Measurements from ENCODE around the gene LDB2. TPM values are rescaled to one million over a fixed set of nuclear protein-coding genes. Genes with fewer than 3 reads are reported as not detected.

LDB2 gene
- total and polyA plus RNA-seq, 8 donors: 4.0 to 11.6 (median 5.9) TPM

GRCh38 chr4:16745009-16745635 lies 153.3 kb downstream of the LDB2 start:
- no peak overlapping the region for H3K27ac ChIP-seq
- FAIRE-seq: no peak
- H3K4me3 ChIP-seq: no peak overlapping the region
- intact Hi-C loops (cut with DNase I): no loop called here
- TF ChIP-seq CTCF (IDR thresholded peaks at IDR 0.05): no peak
- no peaks in the 10 kb centered on the region for H3K27me3 ChIP-seq
- 75 to 82% methylated on average over 7 of the region's 7 CpGs for WGBS, 2 donors
- DNase-seq: no peak
- peak in 3 of 4 donors; percentile 42 to 73 (median 64) for ATAC-seq
- H3K9me3 ChIP-seq: no peaks in the 10 kb centered on the region
- H3K4me1 ChIP-seq: no peaks in the 10 kb centered on the region
- no peaks in the 10 kb centered on the region for H3K36me3 ChIP-seq

GRCh38 chr4:16741287-16741686 lies 157.2 kb downstream of the LDB2 start:
- Histone ChIP-seq H3K27me3 (no peaks in the 10 kb centered on the region), H3K4me1 (no peaks in the 10 kb centered on the region), H3K4me3 (no peak overlapping the region), H3K36me3 (no peaks in the 10 kb centered on the region), H3K27ac (no peak overlapping the region), H3K9me3 (no peaks in the 10 kb centered on the region)
- WGBS, 2 donors: 31 to 36% methylated on average over 3 of the region's 3 CpGs
- no peak for FAIRE-seq
- no peak for DNase-seq
- TF ChIP-seq CTCF (IDR thresholded peaks at IDR 0.05): no peak
- intact Hi-C loops (cut with DNase I): no loop called here
- no peak for ATAC-seq

GRCh38 chr4:16739997-16740624 lies 158.3 kb downstream of the LDB2 start:
- Histone ChIP-seq H3K27me3 (no peaks in the 10 kb centered on the region), H3K27ac (no peak overlapping the region), H3K4me3 (no peak overlapping the region), H3K9me3 (no peaks in the 10 kb centered on the region), H3K4me1 (no peaks in the 10 kb centered on the region), H3K36me3 (no peaks in the 10 kb centered on the region)
- DNase-seq: no peak
- 84 to 87% methylated on average over 8 of the region's 8 CpGs for WGBS, 2 donors
- intact Hi-C loops (cut with DNase I): no loop called here
- FAIRE-seq: no peak
- TF ChIP-seq CTCF (IDR thresholded peaks at IDR 0.05): no peak
- no peak for ATAC-seq

GRCh38 chr4:16738558-16738957 lies 159.9 kb downstream of the LDB2 start:
- intact Hi-C loops (cut with DNase I): no loop called here
- H3K4me1 ChIP-seq: no peaks in the 10 kb centered on the region
- H3K27ac ChIP-seq: no peak overlapping the region
- FAIRE-seq: no peak
- DNase-seq: no peak
- TF ChIP-seq CTCF (IDR thresholded peaks at IDR 0.05): no peak
- no peak overlapping the region for H3K4me3 ChIP-seq
- 85 to 91% methylated on average over 1 of the region's 1 CpG for WGBS, 2 donors
- H3K36me3 ChIP-seq: no peaks in the 10 kb centered on the region
- no peak for ATAC-seq
- no peaks in the 10 kb centered on the region for H3K9me3 ChIP-seq
- H3K27me3 ChIP-seq: no peaks in the 10 kb centered on the region

- no peaks in the 10 kb centered on the region for H3K9me3 ChIP-seq
- no peak for ATAC-seq
- WGBS, 2 donors: 50 to 68% methylated on average over 4 of the region's 4 CpGs
- intact Hi-C loops (cut with DNase I): no loop called here
- no peak overlapping the region for H3K4me3 ChIP-seq
- no peaks in the 10 kb centered on the region for H3K4me1 ChIP-seq
- no peak overlapping the region for H3K27ac ChIP-seq
- FAIRE-seq: no peak
- no peak for DNase-seq
- TF ChIP-seq CTCF (IDR thresholded peaks at IDR 0.05): no peak
- H3K27me3 ChIP-seq: no peaks in the 10 kb centered on the region
- no peaks in the 10 kb centered on the region for H3K36me3 ChIP-seq
Observed at GRCh38 chr4:16733509-16733908, 164.9 kb downstream of the LDB2 start.

Data from pancreas (tissue), 10 donors.